Bone marrow (tissue), 2 donors: ENCODE results near the gene PGBD5.
"Not testable (repeated sequence)": the region's sequence is repeated elsewhere in the genome, so short reads cannot be mapped to it uniquely, and the experiment has no call there.

Source experiments
- DNase-seq, 2 donors: peaks; one replicate each; lab custom pipeline; 2025; lab: John Stamatoyannopoulos, UW

The PGBD5 gene

DNA sequence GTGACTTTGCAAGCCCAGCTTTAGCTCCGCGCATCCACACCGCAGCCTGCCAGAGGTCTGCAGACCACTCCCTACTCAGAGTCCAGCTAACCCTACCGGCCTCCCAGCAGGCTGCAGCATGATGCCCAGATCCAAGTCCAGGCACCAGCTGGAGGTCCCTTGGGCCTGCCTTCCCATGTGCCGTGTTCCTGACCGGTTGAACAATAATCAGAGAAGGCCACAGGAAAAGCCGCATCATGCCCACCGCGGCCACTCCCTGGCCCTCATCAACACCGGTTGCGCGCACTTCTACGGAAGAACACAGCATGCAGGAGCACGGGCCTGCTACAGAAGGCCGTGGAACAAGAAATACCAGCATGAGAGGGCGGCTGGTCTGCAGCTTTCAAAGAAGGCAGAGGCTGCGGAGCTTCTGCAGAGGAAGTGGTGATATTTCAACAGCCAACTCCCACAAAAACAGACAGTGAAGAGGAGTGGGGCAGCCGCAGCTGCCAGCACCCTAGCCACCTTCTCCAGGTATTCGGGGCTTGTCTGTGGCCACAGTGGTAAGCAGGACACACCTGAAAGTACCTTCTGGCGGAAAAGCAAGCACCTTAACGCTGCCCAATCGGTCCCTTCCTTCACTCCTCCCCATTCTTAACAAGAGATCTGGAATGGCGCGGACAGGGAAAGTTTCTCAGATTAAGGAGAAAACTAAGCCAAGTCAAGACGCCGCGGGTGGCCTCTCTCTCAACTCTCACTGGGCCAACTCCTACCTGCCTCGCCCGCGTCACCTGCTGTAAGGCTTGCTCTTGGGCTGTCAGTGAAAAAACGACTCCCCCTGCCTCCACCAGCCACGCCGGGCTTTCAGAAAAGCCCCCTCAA, 1.5 kb downstream of the PGBD5 start:
- no peak for DNase-seq

DNA sequence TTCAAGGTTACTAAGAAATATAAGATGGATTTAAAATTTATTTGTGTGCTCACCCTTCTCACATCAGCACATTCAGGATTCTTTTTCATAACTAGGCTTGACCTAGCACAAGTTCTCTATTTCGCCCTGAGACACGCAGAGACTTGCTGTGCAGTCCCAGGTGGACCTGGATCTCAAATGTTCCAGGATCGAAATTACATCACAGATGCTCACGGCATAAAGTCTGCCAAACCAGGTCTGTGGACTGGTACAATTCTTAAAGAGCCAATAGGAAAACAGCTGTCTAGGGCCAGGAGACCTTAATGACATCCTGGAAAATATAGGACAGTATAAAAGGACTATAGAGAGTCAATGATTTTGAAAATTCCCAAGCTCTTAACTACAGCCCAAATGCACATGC, 2.2 kb downstream of the PGBD5 start:
- no peak for DNase-seq

DNA sequence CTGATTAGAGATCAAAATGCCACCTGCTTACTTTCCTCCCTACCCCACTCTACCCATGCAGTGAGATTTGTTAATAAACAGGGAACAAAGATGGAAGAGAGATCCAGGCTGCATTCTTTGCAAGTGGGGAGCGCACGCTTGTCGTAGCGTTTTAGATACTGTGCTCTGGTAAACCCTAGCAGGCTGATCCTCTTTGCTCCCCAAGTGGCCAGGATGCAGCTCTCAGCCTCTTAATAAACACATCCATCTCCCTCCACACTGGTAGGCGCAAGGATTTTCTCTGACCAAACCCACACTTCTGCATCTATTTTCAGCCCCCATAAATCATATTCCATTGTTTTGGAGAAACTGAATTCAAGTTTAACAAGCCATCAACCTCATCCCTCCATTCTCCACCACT, 2.9 kb downstream of the PGBD5 start:
- DNase-seq = no peak

DNA sequence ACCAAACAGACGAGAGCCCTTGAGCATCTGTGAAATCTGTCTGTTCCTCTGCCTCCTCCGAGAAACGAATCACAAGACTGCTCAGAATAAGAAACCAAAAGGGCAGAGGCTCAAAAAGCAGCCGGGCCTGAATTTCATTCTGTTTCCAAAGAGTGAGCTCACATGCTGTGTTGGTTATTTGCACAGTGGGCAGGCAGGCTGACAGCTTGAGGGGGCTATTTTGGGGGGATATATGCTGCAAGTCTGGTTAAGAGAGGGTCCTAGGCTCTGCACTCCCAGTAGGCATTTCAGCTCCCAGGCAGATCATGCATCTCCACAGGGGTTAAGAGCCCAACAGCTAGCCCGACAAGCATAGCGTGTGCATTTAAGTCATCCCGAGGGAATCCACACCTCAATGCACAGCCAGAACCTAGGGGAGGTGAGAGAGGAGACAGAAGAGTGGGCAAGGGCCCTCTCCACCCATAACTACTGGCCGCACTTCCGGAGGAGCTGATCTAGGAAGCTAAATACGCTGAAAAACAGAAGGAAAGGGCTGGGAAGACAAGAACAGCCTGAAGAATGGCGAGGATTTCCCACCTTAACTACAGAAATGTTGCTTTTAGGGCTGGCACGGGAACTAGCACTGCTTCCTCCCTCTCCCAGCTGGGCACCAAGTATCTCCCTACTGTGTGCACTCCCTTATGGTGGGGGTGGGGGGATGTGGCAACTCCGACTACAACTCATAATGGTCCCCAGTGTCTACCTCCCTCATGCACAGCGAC, 3.7 kb downstream of the PGBD5 start:
- DNase-seq = no peak

DNA sequence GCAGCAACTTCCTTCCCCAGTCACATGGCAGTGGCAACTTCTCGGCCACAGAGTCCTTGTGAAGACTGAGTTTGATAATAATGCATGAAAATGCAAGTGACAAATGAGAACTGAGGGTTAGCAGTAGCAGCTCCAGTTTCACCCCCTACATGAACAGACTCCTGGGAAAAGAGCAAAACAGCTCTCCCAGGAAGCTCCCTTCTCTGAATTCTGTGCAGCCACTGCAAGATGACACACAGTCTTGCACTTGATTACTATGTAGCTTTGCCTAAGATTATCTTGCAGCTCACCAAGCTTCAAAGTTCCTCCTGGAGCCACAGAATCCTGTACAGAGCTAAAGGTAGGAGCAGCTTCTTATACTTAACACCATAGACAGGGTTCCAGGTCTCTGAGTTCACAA, 4.7 kb downstream of the PGBD5 start:
- no peak for DNase-seq

DNA sequence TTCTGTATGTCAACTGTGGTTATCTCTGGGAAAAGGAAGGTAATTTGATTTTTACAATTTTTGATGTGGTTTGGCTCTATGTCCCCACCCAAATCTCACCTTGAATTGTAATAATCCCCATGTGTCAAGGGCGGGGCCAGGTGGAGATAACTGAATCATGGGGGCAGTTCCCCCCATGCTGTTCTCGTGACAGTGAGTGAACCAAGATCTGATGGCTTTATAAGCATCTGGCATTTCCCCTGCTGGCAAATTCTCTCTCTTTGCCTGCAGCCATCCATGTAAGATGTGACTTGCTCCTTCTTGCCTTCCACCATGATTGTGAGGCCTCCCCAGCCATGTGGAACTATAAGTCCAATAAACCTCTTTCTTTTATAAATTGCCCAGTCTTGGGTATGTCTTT, 5.8 kb downstream of the PGBD5 start:
- not testable (repeated sequence) for DNase-seq

DNA sequence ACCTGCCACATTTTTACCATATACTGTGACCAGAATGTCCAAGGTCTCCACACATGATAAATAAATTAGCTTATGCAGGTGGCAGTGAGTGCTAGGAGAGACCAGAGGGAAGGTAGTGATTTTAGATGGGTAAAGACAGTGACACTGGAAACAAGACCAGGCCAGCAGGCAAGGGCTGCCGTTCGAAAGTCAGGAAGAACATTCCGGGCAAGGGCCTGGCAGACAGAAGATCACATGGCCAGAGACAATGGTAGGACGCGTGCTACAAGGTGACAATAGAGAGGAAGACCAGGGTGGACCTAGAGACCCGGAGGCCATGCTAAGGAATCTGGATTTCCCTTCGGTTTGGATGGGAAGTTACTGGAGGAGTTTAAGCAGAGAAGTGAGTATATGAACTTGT, 9.7 kb downstream of the PGBD5 start:
- no peak for DNase-seq

DNA sequence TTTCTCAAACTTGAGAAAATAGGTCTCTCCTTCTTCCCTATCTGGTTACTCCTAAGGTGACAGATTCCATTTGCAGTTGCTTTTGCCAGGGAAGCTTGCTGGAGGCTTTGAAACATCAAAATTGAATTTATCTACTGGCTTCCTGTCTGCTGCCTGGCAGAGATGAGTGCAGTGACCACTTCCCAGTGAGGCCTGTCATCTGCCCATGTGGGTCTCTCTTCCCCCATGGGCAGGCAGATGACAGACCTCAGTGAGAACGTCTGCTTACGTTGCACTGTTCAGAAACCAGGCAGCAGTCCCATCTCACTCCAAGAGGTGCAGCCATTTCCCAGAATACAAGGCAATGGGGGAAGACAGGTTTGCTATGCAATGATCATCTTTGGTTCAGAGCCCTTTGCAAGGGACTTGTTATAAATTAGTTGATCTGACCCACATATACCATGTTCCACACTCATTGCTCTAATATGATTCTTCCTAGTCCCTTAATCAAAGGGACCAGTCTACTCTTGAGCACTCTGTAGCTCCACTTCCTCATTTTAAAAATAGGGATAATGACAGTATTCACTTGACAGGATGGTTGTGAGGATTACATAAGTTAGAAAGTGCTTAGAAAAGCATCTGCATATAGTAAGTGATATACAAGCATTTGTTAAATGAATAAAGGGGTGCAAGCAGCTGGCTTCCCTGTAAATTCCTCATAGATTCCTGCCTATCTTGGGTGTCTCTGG, 10.6 kb downstream of the PGBD5 start:
- DNase-seq = no peak

DNA sequence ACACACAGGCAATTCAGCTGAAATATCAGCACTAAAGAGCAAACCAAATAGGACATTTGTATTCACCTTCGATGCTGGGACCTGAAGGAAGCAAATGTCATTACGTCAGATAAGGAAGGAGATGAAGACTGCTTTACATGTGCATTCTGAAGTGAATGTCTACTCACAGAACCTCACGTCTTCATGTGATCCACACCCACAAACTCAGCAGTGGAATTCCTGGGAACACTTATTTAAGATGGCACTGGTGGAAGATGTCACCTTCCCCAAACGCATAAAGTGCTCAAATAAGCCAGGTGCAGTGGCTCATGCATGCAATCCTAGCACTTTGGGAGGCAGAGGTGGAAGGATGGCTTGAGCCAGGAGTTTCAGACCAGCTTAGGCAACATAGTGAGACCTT, 11.4 kb downstream of the PGBD5 start:
- no peak for DNase-seq

DNA sequence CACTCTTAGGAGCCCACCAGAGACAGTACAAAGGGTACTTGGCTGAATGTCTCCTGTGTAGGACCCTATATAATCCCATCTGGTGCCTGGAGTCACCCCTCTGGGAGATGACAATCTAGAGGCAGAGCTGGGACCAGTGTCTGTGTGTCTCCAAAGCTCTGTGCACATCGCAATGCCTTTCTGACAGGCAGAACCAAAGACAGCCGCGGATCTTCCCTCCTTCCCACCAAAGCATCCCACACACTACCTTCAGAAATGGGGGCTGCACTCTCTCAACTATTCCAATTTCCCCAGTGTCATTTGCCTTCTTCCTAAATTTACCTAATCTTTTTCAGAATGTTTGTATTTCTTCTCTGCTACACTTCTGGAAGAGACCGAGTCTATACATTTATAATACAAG, 12.0 kb downstream of the PGBD5 start:
- no peak for DNase-seq

DNA sequence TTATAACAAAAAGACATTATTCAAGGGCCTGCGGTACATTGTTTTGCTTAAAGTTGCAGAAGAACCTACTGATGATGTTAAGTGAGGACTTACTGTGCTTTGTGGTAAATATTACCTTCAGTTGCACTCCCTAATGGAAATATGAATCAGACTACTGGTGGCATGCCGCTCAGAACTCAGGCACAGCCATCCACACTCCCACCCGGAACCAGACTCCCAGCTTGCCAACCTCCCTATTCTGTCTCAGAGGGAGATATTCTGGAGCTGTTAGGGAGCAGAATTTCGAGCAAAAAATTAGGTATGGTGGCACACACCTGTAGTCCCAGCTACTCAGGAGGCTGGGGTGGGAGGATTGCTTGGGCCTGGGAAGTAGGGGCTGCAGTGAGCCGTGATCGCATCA, 13.1 kb downstream of the PGBD5 start:
- no peak for DNase-seq

DNA sequence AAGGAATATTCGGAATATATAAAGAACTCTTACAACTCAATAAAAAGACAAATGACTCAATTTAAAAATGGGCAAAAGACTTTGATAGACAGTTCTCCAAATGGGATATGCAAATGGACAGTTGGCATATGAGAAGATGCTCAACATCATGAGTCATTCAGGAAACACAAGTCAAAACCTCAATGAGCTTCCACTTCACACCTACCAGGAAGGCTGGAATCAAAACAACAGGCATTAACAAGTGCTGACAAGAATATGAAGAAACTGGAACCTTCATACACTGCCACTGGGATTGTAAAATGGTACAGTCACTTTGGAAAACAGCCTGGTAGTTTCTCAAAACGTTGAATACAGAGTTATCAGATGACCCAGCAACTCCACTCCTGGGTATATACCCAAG, 17.2 kb downstream of the PGBD5 start:
- DNase-seq = no peak

DNA sequence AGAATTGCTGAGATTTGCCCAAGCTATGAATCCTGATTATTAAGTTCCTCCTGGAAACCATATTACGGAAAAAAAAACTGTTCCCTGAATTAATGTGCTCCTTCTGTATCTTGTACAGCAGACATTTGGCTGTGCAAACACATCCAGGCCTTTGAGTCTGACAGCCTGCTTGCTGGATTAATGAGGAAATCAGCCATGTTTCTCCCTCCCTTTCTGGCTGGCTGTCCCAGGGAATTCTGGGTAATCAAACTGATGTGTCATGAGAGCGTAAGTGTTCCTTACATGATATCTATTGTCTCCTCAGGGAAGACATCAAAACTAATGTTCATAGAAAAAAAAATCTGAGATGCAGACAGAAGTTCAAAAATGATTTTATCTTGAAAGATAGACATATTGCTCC, 18.8 kb downstream of the PGBD5 start:
- no peak for DNase-seq

DNA sequence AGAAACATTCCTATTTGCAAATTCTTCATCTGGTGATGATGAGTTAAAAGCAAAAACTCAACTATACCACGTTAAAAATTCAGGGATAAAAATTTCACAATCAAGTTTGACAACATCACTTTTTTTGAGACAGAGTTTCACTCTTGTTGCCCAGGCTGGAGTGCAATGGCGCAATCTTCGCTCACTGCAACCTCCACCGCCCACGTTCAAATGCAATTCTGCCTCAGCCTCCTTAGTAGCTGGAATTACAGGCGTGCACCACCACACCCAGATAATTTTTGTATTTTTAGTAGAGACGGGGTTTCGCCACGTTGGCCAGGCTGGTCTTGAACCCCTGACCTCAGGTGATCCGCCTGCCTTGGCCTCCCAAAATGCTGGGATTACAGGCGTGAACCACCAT, 19.4 kb downstream of the PGBD5 start:
- not testable (repeated sequence) for DNase-seq

DNA sequence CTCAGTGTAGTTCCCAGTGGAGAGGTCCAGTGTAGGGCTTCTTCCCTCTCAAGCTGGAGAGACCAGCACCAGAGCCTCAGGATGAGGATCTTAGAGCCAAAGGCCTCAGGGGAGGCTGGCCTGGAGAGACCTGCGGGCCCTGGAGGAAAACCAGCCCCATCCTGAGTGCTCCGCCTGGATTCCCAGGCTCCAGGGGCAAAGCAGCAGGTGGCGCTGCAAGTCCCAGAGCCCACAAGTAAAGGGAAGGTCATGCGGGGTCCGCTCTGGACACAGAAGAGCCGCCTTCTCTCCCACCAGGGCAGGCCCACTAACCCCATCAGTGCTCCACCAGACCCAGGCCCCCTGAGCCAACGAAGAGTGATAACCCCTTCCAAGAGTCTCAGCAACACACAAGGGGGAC, 22.7 kb downstream of the PGBD5 start:
- no peak for DNase-seq

DNA sequence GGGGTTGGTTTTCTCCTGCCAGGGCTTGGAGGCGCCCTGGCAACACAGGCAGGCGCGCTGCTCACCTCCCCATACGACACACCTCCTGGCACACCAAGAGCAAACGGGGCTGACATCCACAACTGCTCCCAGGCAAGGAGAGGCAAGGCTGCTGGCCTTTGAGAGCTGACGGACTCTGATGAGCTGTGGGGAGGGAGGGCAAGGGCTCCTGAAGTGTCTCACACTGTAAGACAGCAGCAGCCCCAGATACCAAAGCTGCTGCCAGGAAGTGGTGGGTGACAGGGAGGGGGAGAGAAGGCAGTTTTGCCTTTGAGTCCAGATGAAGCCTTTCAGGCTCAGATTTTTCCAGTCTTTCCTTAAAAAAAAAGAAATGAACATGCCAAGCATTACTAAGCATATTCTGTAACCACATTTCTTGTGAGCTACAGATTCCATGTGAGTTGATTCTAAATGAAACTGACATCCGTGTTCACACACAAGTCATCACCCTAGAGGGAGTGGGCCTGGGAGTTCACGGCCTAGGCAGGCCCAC, 24.3 kb downstream of the PGBD5 start:
- no peak for DNase-seq

DNA sequence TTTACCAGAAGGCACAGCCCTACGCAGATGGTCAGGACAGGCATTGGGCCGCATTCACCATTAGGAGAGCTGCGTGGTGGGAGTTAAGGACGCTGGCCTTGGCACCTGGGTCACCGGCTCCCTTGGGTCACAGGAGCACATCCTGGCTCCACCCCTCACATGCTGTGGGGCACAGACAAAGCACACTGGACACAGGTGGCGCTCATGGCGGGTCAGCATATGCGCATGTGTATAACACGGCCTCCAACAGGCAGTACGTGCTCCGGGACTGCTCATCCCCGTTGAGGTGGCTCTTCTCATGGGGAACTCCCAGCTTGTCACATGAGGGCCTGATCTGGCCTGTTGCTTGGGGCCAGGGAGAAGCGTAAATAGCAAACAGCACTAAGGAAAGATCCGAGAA, 25.0 kb downstream of the PGBD5 start:
- DNase-seq = no peak

DNA sequence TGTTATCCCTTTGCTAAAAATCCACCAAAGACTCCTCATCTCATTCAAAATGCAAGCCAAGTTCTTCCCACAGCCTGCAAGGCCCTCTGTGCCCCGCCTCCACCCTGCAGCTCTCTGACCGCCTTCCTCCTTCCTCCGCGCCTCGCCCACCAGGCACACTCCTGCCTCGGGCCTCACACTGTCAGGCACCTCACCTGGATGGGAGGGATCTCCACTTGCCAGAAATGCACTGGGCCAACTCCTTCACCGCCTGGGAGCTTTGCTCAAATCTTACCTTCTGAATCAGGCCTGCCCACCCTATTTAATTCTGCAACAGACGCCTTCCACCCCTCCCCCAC, 26.2 kb downstream of the PGBD5 start:
- no peak for DNase-seq

DNA sequence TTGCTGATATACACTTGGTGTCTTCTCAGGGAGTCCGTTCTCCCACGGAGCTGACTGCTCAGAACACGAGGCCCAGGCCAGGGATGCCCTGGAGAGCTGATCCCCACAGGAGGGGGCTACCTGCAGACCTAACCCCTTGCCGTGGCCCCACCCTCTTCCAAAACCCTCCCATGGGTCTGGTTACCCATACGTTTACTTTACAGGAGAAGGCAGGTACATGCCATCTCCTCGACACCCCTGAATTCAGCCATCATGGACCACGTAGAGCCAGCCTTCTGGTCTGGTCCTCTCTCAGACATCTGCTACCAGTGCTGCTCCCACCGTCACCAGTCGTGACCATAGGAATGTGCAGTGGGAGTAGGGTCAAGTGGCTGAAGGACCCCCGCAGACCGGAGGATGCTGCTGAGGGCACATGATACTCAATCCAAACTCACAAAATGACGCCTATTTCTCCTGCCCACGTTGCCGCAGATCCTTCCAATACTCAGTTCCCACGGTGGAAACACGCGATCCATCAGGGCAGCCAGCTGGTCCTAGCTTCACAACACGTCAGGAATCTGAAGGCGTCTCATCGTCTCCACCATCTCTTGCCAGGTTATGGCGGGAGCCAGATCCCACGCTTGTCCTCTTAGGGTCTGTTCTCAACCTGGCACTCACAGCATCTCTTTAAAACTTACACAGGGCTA, 26.7 kb downstream of the PGBD5 start:
- no peak for DNase-seq

DNA sequence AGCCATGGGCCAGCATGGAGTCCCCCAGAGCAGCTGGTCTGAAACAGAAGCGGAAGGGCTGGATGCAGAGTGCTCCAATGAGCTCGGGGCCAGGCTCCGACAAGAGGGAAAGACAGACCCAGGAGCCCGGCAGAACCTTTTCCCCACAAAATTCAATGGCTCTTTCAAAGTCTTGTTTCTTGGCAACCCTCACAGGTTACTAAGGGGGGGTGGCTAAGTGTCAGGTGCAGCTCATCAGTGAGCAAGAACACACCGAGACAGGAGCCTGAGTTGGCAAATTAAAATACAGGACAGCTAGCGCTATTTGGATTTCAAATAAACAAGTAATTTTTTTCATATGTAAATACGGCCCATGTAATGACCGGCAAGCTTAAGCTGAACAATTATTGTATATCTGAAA, 27.3 kb downstream of the PGBD5 start:
- no peak for DNase-seq

DNA sequence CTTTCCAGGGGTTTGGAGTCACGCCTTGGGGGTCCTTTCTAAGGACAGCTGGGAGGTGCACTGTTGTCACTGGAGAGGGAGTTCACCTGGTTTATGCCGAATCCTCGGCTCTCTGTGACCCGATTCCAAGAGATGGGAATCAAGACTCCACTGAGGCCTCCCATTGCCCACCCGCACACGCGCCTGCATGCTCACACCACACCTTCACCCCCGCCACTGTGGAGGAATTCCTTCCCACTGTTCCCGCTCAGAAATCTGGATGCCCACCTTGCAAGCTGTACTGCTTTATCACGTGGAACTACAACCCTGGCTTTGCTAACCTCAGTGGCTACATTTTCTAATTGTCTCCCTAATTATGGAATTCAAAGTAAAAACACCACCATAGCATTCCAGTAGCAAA, 29.2 kb downstream of the PGBD5 start:
- no peak for DNase-seq

DNA sequence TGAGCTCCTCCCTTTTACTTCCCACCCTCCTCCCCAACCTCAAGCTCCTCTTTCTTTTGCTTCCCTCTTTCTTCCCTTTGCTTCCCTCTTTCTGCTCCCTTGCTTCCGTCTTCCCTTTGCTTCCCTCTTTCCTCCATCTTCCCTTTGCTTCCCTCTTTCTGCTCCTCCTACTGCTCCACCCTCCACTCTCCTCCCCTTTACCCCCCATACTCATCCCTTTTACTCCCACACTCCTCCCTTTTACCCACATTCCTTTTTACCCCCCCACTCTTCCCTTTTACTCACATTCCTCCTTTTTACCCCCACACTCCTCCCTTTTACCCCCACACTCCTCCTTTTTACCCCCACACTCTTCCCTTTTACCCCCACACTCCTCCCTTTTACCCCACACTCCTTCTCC, 30.2 kb downstream of the PGBD5 start:
- DNase-seq = no peak
